MM.1S (cell line): ENCODE measurements around the gene PTPRD.

Experiments
- DNase-seq: peaks from one replicate; pipeline ENCODE4 v3.0.0-alpha.2; 2015
- H2AFZ ChIP-seq: fragments of 300-600 bp; sonication (generic); 2 replicates; pipeline ENCODE4 v1.6.0; 2016; ENCODE audit warnings: antibody characterized with exemption, low read length
- H3F3A ChIP-seq: fragments of 300-600 bp; sonication (generic); 2 replicates; pipeline ENCODE4 v1.6.1; 2016; ENCODE audit warnings: mild to moderate bottlenecking, antibody characterized with exemption, low read length, moderate library complexity, mixed read lengths; ENCODE audit not compliant: insufficient read depth
- H3K27ac ChIP-seq: fragments of 300-600 bp; sonication (generic); 2 replicates; pipeline ENCODE4 v1.5.1; 2016; ENCODE audit warnings: mild to moderate bottlenecking, low read length
- H3K27me3 ChIP-seq: fragments of 300-600 bp; sonication (generic); replicated peaks from 2 replicates; pipeline ENCODE4 v1.6.0; 2016; ENCODE audit warnings: low read length; ENCODE audit not compliant: insufficient read depth
- H3K36me3 ChIP-seq: fragments of 300-600 bp; sonication (generic); replicated peaks from 2 replicates; pipeline ENCODE4 v1.6.1; 2016; ENCODE audit warnings: mild to moderate bottlenecking, low read length, mixed read lengths; ENCODE audit not compliant: insufficient read depth
- H3K4me1 ChIP-seq: fragments of 300-600 bp; sonication (generic); 2 replicates; pipeline ENCODE4 v1.6.1; 2016; ENCODE audit warnings: low read length, mixed read lengths
- H3K4me2 ChIP-seq: fragments of 300-600 bp; sonication (generic); 2 replicates; pipeline ENCODE4 v1.6.0; 2016; ENCODE audit warnings: low read depth, low read length
- H3K4me3 ChIP-seq: fragments of 300-600 bp; sonication (generic); 2 replicates; pipeline ENCODE4 v1.5.1; 2016; ENCODE audit warnings: low read length, mixed read lengths
- H3K79me2 ChIP-seq: fragments of 300-600 bp; sonication (generic); 2 replicates; pipeline ENCODE4 v1.6.1; 2016; ENCODE audit warnings: mixed run types, low read length, mixed read lengths
- H3K9ac ChIP-seq: fragments of 300-600 bp; sonication (generic); 2 replicates; pipeline ENCODE4 v1.6.1; 2016; ENCODE audit warnings: low read length, mixed read lengths
- H3K9me2 ChIP-seq: fragments of 300-600 bp; sonication (generic); replicated peaks from 2 replicates; pipeline ENCODE4 v1.6.1; 2016; ENCODE audit warnings: mild to moderate bottlenecking, low read length, mixed read lengths; ENCODE audit not compliant: insufficient read depth
- H3K9me3 ChIP-seq: fragments of 300-600 bp; sonication (generic); replicated peaks from 2 replicates; pipeline ENCODE4 v1.6.1; 2016; ENCODE audit warnings: mild to moderate bottlenecking, low read length, mixed read lengths; ENCODE audit not compliant: insufficient read depth
- H4K20me1 ChIP-seq: fragments of 300-600 bp; sonication (generic); 2 replicates; pipeline ENCODE4 v1.6.1; 2016; ENCODE audit warnings: mild to moderate bottlenecking, low read length, moderate library complexity, mixed read lengths; ENCODE audit not compliant: insufficient read depth
- EZH2 ChIP-seq: fragments of 300-600 bp; sonication (generic); optimal IDR thresholded peaks from 2 replicates; pipeline ENCODE3; 2017; ENCODE audit warnings: low read depth, mild to moderate bottlenecking, antibody characterized with exemption, low read length, mixed read lengths
- EZH2phosphoT487 ChIP-seq: fragments of 300-600 bp; sonication (generic); IDR thresholded peaks from 2 replicates; pipeline ENCODE4 v1.6.1; 2018; ENCODE audit warnings: antibody characterized with exemption, low read length
- TF ChIP-seq, protein P1 (sequence below): fragments of 300-600 bp; sonication (generic); IDR thresholded peaks from 2 replicates; pipeline ENCODE4 v1.5.1; 2016; ENCODE audit warnings: antibody characterized with exemption, low read length, mixed read lengths

Gene PTPRD

DNA sequence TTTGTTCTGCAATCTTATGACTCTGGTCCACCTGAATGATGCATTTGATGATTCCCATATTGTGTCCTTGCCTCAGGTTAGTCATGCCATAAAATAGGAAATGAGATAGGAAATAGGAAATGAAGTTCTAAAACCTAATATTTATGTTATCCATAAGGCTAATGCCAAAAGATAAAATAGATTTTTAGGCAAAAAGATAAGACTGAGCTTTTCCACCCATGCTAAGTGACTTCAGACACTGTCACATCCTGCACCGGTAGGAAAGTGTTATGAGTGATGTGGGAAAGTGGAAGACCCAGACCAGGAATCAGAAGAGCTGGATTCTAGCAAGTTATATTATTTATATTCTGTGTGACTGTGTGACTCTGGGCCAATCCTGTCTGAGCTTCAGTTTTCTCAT, 2212.4 kb downstream of the PTPRD start:
- Histone ChIP-seq H3K79me2 (no peaks in the 10 kb centered on the region), H3K4me2 (no peak overlapping the region), H3F3A (no peaks in the 10 kb centered on the region), H3K9me3 (no peaks in the 10 kb centered on the region), H3K9me2 (no peaks in the 10 kb centered on the region), H3K4me3 (no peak overlapping the region), H3K36me3 (no peaks in the 10 kb centered on the region), H3K9ac (no peak overlapping the region), H3K27me3 (no peaks in the 10 kb centered on the region), H2AFZ (no peak overlapping the region), H3K27ac (no peak overlapping the region), H3K4me1 (no peaks in the 10 kb centered on the region), H4K20me1 (no peaks in the 10 kb centered on the region)
- TF ChIP-seq, protein P1, sequence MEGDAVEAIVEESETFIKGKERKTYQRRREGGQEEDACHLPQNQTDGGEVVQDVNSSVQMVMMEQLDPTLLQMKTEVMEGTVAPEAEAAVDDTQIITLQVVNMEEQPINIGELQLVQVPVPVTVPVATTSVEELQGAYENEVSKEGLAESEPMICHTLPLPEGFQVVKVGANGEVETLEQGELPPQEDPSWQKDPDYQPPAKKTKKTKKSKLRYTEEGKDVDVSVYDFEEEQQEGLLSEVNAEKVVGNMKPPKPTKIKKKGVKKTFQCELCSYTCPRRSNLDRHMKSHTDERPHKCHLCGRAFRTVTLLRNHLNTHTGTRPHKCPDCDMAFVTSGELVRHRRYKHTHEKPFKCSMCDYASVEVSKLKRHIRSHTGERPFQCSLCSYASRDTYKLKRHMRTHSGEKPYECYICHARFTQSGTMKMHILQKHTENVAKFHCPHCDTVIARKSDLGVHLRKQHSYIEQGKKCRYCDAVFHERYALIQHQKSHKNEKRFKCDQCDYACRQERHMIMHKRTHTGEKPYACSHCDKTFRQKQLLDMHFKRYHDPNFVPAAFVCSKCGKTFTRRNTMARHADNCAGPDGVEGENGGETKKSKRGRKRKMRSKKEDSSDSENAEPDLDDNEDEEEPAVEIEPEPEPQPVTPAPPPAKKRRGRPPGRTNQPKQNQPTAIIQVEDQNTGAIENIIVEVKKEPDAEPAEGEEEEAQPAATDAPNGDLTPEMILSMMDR = no peak
- TF ChIP-seq EZH2phosphoT487 = no peak
- DNase-seq = no peak

DNA sequence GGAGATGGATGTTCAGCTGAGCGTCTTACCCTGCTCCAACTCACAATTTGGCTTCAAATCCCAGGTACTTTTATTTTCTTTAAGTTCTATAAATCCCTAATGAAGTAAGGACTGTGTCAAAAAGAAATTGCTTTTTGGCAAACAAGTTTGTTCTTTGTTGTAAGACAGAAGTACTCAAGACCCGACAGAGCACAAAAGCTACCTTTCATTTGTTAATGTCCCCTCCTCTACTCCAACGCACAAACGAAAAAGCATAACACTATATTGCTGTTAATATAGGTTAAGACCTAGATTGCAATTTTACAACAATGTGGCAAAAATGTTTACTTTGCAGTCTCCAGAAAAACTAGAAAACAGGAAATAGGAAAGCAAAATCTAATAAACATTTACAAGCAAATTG, 2217.8 kb downstream of the PTPRD start:
- Histone ChIP-seq H4K20me1 (no peaks in the 10 kb centered on the region), H3K4me2 (no peak overlapping the region), H3K9ac (no peak overlapping the region), H3K9me3 (no peaks in the 10 kb centered on the region), H3K79me2 (no peaks in the 10 kb centered on the region), H3K4me1 (no peaks in the 10 kb centered on the region), H2AFZ (no peak overlapping the region), H3K36me3 (no peaks in the 10 kb centered on the region), H3K27ac (no peak overlapping the region), H3K9me2 (no peaks in the 10 kb centered on the region), H3K27me3 (no peaks in the 10 kb centered on the region), H3F3A (no peaks in the 10 kb centered on the region), H3K4me3 (no peak overlapping the region)
- TF ChIP-seq, protein P1 = no peak
- TF ChIP-seq EZH2 = no peak
- no peak for TF ChIP-seq EZH2phosphoT487
- no peak for DNase-seq

DNA sequence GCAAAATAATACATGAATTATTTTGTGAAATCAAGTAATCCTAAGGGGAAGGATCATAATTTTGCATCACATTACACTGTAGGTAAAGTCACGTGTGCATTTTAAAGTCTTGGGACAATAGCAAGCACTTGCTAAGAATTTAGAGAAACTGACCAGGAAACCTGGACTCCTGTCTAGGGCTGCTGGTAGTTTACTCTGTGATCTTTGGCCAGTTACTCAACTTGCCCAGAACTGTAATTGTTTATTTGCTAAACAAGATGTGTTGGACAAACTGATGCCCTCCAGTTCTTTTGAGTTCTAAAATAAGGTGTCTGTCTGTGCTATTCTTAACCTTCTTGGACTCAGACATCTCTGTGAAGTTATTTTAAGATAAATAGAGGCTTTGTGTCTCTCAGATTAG, 2218.5 kb downstream of the PTPRD start:
- no peaks in the 10 kb centered on the region for H3K9me3 ChIP-seq
- no peak overlapping the region for H3K4me2 ChIP-seq
- no peak overlapping the region for H3K4me3 ChIP-seq
- H3K79me2 ChIP-seq = no peaks in the 10 kb centered on the region
- H3K36me3 ChIP-seq = no peaks in the 10 kb centered on the region
- TF ChIP-seq EZH2 (no peak), EZH2phosphoT487 (no peak)
- TF ChIP-seq, protein P1 = no peak
- H2AFZ ChIP-seq = no peak overlapping the region
- H3K9me2 ChIP-seq = no peaks in the 10 kb centered on the region
- no peak overlapping the region for H3K9ac ChIP-seq
- no peaks in the 10 kb centered on the region for H3K4me1 ChIP-seq
- H4K20me1 ChIP-seq = no peaks in the 10 kb centered on the region
- no peaks in the 10 kb centered on the region for H3K27me3 ChIP-seq
- no peaks in the 10 kb centered on the region for H3F3A ChIP-seq
- H3K27ac ChIP-seq = no peak overlapping the region
- DNase-seq = no peak

DNA sequence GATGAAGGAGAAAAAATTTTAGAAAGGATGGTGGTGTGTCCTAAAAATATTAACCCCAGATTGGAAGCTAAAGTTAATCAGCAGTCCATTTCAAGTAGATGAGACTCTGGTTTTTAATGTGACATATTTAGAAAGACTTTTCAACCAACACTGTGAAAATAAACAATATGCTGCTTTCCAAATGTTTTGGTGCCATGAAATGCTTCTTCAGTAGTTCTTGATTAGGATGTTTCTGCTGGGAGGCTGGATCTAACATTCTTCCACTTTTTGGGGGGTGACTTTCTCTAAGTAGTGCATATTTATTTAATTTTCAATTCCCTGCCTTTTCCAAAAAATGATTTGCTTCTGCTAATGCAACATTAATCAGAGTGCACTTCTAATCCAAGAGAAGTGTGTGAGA, 2219.9 kb downstream of the PTPRD start:
- Histone ChIP-seq H4K20me1 (no peaks in the 10 kb centered on the region), H3K4me2 (no peak overlapping the region), H3F3A (no peaks in the 10 kb centered on the region), H3K4me3 (no peak overlapping the region), H3K36me3 (no peaks in the 10 kb centered on the region), H3K27ac (no peak overlapping the region), H3K4me1 (no peaks in the 10 kb centered on the region), H3K9me3 (no peaks in the 10 kb centered on the region), H3K9ac (no peak overlapping the region), H3K9me2 (no peaks in the 10 kb centered on the region), H2AFZ (no peak overlapping the region), H3K79me2 (no peaks in the 10 kb centered on the region), H3K27me3 (no peaks in the 10 kb centered on the region)
- DNase-seq = no peak
- no peak for TF ChIP-seq EZH2
- no peak for TF ChIP-seq EZH2phosphoT487
- TF ChIP-seq, protein P1 = no peak
